GM18858 (cell line): ENCODE data around the gene PPIL1.
"Not testable (repeated sequence)": the region's sequence is repeated elsewhere in the genome, so short reads cannot be mapped to it uniquely, and the experiment has no call there.

ENCODE experiments used
- ATAC-seq: cut with Tn5 transposase; IDR thresholded peaks from one replicate; pipeline ENCODE4 v1.9.1; 2021; ENCODE audit not compliant: unreplicated experiment

PPIL1 gene

GRCh38 chr6:36874443-36875249 lies at the start of gene PPIL1:
PPIL1 (minus strand) TSS chr6:36874803; CDS start chr6:36874772, 31 bp downstream.
- ATAC-seq: peak; percentile 51

DNA sequence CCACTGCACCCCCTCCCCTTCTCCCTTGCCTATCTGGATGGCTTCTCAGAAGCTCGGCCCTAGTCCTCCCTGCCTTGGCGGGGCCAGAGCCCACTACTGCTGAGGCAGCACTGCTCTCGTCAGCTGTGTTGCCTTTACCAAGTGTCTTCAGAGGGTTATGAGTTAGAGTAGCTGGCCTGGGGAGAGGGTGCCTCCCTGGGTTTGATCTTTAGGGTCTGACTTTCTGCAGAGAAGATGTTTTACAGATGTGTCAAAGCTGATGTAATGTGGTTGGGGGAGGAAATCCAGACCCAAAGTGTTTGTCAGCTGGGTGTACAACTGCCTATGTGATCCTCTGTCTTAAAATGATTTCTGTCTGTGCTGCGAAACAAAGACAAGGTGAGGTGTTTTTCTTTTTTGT lies 49.5 kb upstream of the PPIL1 start:
- no peak for ATAC-seq

DNA sequence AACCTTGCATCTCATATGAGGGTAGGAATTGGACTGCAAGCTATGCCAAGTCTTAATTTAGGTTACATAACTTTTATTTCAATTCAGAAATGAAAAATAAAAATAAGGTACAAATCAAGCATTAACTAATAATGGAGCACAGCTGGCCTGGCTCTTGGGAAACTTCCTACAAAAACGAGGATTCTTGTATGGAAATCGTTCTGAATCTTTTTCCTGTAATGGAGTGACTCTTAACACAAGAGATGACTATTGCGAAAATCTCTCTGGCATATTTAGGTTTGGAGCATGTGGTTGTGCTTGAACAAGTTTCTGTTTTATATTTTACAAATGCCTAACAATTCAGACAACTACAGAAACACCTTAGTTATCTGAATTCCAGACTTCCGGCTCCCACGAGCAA lies 45.9 kb upstream of the PPIL1 start:
- ATAC-seq: no peak

DNA sequence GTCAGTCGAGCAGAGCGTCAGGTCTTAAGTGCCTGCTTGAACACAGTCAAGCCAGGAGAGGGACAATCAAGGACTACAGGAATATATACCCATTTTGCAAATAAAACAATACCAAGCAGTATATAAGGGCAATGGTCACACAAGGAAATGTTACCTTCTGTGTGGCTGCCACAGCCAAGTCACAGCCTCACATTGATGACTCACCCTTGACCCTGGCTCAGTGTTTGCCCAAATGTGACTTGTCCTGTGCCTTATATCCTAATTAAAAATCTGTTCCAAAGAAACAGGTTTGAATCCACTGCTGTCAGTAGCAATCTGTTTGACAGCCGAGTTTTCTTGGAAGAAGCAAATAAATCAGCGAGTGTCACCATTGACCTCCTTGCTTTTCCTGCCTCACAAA lies 45.4 kb upstream of the PPIL1 start:
- no peak for ATAC-seq

DNA sequence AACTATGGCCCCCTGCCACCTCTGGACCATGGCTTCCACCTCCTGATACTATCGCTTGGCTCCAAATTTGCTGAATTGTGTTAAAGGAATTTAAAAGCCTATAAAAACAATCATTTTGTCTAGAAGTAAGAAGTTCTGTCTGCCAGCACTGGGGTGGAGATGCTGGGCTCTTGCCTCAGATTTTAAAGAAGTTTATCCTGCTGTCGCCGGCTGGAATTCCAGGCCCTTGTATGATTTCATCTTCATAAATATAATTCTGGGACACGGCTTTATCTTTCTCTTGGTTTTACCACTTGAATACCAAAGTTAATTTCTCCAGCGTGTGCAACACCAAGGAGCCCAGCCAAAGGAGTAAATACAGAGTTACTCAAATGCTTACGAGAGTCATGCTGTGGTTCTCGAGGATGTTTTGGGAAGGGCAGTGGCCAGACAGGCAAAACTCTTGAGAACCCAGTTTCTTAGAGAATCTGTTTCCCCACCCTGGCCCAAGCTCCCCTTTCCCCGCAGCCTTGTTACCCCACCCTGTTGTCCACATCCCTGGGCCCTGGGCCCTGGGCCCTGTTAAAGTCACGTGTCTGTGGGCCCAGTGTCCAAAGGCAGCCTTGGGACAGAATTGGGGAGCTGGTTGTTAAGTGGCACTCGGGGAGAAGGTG lies 43.1 kb upstream of the PPIL1 start:
- no peak for ATAC-seq

- no peak for ATAC-seq
These were observed 41.5 kb upstream of the PPIL1 start for GRCh38 chr6:36916126-36916525.

GRCh38 chr6:36915599-36915998 lies 41.0 kb upstream of the PPIL1 start:
- ATAC-seq: no peak

DNA sequence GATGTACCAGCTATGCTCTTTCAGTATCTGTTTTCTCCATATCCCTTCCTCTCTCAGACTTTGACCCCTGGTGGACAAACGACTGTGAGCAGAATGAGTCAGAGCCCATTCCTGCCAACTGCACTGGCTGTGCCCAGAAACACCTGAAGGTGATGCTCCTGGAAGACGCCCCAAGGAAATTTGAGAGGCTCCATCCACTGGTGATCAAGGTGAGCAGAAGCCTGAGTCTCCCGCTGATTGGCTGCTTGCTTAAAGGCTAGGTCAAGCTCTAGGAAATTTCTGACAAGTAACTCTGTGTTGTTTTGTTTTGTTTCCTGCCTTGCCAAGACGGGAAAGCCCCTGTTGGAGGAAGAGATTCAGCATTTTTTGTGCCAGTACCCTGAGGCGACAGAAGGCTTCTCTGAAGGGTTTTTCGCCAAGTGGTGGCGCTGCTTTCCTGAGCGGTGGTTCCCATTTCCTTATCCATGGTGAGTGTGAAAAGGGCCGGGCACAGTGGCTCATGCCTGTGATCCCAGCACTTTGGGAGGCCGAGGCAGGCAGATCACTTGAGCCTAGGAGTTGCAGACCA lies 39.7 kb upstream of the PPIL1 start:
- no peak for ATAC-seq

- no peak for ATAC-seq
These were observed 38.5 kb upstream of the PPIL1 start for GRCh38 chr6:36913082-36913481.

DNA sequence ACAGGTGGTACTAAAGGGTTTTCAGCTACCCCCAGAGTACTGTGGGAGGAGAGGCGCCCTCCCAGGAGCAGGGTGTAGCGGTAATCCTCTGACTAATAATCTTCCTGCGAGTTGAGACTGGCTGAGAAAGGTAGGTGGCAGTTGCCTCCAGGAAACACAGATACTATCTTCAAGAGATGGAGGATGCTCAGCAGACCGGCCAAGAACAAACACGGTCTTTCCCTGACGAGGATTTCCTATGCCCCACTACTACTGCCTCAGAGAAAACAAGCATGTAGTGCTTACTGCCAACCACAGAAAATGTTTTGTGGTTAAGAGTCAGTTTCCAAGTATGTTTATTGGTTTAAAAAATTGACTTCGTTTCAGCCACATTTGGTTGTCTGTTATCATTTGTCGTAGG lies 38.0 kb upstream of the PPIL1 start:
- peak; percentile 81 for ATAC-seq

GRCh38 chr6:36912030-36912454 lies 37.4 kb upstream of the PPIL1 start:
- peak; percentile 16 for ATAC-seq

GRCh38 chr6:36908747-36909146 lies 34.1 kb upstream of the PPIL1 start:
- ATAC-seq: no peak

- ATAC-seq: no peak
These were observed 33.2 kb upstream of the PPIL1 start for GRCh38 chr6:36907781-36908180.

DNA sequence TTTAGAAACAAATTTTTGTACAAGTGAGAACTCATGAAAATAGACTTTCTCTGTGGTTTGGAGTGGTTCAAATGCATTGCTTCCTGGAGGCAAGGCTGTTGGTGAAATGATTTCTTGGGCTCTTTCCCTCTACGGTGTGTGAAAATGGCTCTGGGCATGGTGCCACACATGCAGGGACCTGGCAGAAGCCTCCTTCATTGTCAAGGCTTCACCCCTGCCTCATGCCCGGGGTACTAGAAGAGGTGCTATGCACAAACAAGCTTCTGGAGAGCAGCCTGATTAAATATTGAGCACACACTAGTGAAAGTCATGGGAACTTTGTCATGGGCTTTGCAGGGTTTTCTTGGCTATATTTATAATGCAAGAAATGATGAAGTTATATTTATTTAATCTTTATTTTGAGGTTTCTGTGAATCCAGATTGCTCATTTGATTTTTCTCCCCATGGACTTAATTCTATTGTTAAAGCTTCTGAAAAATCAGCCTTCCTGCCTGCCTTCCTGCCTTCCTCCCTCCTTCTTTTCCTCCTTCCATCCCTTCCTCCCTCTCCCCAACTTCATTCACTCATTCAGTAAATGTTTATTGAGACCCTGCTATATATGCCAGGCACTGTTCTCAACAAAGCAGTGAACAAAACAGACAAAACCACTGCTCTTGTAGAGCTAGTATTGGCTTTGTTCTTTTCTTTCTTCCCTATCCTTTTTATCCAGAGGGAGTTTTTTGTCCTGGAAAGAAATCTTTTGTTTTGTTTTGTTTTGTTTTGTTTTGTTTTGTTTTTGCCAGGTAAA lies 32.1 kb upstream of the PPIL1 start:
- no peak for ATAC-seq

DNA sequence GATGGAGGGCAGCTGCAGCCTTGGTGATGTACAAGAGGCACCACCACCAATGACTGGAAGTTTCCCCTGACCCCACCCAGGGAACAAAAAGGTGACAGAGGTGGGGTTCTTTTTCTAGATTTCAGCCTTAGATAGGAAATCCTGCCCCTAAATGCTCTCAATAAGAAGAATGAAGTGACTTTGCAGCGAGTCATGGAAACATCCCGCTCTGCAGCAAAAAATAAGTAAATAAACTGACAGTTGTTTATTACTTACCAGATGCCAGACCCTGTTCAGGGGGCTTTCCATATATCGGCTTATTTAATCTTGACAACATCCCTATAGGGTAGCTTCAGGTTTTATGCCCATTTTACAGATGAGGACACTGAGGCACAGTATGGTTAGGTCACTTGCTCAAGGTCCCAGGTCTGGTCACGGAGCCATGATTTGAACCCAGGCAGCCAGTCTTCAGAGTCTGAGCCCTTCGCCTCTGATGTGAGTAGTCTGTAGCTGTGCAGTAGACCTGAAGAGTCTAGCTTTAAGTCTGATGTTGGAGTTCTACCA lies 30.3 kb upstream of the PPIL1 start:
- no peak for ATAC-seq

DNA sequence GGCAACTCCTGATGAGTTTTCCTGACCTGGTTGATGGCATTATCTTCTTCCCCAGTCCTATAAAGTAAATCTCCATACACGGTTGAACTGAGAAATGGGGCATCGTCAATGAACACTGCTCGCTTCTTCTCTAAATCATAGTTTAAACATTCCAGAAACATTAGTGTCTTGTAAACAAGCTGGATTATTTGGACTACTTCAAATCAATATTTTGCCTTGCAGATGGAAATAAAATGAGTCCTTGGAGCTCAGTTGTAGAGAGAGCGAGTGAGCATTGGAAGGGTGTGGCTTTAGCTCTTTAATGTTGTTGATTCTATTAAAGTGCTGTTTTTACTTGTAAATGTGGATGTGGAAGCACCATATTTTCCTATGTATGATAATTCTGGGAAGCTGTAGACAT lies 29.5 kb upstream of the PPIL1 start:
- ATAC-seq: no peak

GRCh38 chr6:36897609-36898008 lies 23.0 kb upstream of the PPIL1 start:
- no peak for ATAC-seq

DNA sequence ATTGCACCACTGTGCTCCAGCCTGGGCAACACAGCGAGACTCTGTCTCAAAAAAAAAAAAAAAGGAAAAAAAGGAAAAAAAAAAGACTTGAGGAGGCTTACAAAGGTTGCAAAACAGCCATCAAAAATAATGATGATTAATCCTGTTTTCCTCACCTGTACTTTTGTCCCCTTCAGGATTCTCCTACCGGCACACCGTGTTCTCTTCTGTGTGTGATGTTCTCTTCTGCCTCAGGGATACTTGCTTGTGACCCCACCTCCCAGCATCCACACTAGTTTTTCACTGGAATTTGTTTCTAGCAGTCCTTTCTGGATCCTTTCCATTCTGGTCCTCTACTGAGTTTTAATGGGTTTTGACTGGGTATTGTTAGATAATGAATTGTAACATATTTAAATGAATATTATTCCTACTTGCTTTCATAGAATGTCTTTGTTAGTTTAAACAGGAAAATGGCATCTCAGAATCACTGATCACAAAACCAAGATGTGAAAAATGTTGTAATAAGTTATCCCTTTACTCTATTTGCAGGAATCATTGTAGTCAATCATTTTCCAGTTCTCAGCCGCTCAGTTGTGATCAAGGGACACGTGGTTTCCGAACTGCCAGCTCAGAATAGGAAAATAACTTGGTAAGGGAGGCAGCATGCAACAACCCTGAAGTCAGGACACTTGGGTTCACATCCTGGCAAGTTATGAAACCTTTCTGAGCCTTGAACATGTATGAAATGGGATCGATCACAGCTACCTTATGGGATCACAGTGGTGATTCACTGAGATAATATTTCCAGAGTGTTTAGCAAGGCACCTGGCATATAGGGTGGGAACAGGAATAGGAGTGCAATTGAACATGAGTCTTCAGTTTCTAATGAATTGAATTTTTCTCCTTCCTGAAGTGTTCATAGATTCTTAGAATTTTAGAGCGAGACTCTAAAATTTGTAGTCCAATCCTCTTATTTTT lies 19.7 kb upstream of the PPIL1 start:
- ATAC-seq: no peak

DNA sequence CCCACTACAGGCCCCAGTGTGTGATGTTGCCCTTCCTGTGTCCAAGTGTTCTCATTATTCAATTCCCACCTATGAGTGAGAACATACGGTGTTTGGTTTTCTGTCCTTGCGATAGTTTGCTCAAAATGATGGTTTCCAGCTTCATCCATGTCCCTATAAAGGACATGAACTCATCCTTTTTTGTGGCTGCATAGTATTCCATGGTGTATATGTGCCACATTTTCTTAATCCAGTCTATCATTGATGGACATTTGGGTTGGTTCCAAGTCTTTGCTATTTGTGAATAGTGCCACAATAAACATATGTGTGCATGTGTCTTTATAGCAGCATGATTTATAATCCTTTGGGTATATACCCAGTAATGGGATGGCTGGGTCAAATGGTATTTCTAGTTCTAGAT lies 16.6 kb upstream of the PPIL1 start:
- ATAC-seq: not testable (repeated sequence)

- ATAC-seq: no peak
These were observed 15.6 kb upstream of the PPIL1 start for GRCh38 chr6:36890112-36890663.
